GM12878 (cell line): ENCODE data around the gene NMNAT3. TPM values are rescaled to one million over a fixed set of nuclear protein-coding genes. Genes with fewer than 3 reads are reported as not detected.

Experiments used
- ATAC-seq: fragments of 200-7000 bp; cut with Tn5 transposase; 3 replicates; pipeline ENCODE4 v1.9.1; 2020; ENCODE audit warnings: mild to moderate bottlenecking, moderate library complexity
- BruUV-seq: library from RNA; stranded (reverse); fragments of 400-500 nt; replicated peaks from 2 replicates; lab custom pipeline; 2021; lab: Mats Ljungman, UMichigan
- CTCF ChIA-PET: fragments of 300-600 bp; sonication (Branson Sonifier 250); formaldehyde crosslinking; extraction: SDS; loops from one replicate; lab custom pipeline; 2021; ENCODE audit warnings: inconsistent platforms; lab: Yijun Ruan, JAX
- POLR2A ChIA-PET: fragments of 350-600 bp; formaldehyde crosslinking; extraction: SDS; loops from one replicate; lab custom pipeline; 2021; ENCODE audit warnings: inconsistent platforms; lab: Charles Lee
- RAD21 ChIA-PET: fragments of 300-600 bp; sonication (Branson Sonifier 250); formaldehyde crosslinking; loops from one replicate; lab custom pipeline; 2023; ENCODE audit warnings: antibody characterized with exemption; ENCODE audit not compliant: unreplicated experiment; lab: Charles Lee
- SMC1A ChIA-PET: fragments of 300-600 bp; sonication (Branson Sonifier 250); formaldehyde crosslinking; loops from one replicate; lab custom pipeline; 2023; ENCODE audit not compliant: unreplicated experiment, uncharacterized antibody; lab: Charles Lee
- DNase-seq: peaks from one replicate; pipeline ENCODE4 v3.0.0-alpha.2; 2011; ENCODE audit warnings: low read depth, low spot score
- FAIRE-seq: peaks from 3 replicates; lab custom pipeline; 2011; peaks lifted over from hg19 to GRCh38; lab: Jason Lieb, UNC
- H2AFZ ChIP-seq: 2 replicates; pipeline ENCODE4 v1.6.0; 2011; ENCODE audit warnings: low read depth, low read length, control low read depth; ENCODE audit not compliant: control insufficient read depth
- H3K27ac ChIP-seq: 2 replicates; pipeline ENCODE4 v1.5.1; 2011; ENCODE audit warnings: control low read depth; ENCODE audit not compliant: control insufficient read depth, insufficient read depth
- H3K27me3 ChIP-seq, 2 experiments: replicated peaks in 1 of 2; 2 replicates each; pipeline versions ENCODE4 v1.6.0 to v1.6.1; 2011; ENCODE audit warnings: low read length in 1 of 2; ENCODE audit not compliant: control insufficient read depth in 2 of 2, insufficient read depth in 2 of 2
- H3K36me3 ChIP-seq, 2 experiments: 2 replicates each; pipeline ENCODE4 v1.5.1; 2011; ENCODE audit warnings: low read length in 1 of 2; ENCODE audit not compliant: control insufficient read depth in 2 of 2, insufficient read depth in 2 of 2
- H3K4me1 ChIP-seq: 2 replicates; pipeline ENCODE4 v1.6.1; 2011; ENCODE audit warnings: mild to moderate bottlenecking, low read length, moderate library complexity, mixed read lengths; ENCODE audit not compliant: control insufficient read depth, insufficient read depth
- H3K4me2 ChIP-seq: 2 replicates; pipeline ENCODE4 v1.6.0; 2011; ENCODE audit warnings: control low read depth; ENCODE audit not compliant: control insufficient read depth, insufficient read depth
- H3K4me3 ChIP-seq: fragments of 200-600 bp; sonication (generic); 2 replicates; pipeline ENCODE4 v1.5.1; 2016
- H3K79me2 ChIP-seq: 2 replicates; pipeline ENCODE4 v1.6.0; 2011; ENCODE audit warnings: low read length; ENCODE audit not compliant: control insufficient read depth, insufficient read depth
- H3K9ac ChIP-seq: 2 replicates; pipeline ENCODE4 v1.8.0; 2011; ENCODE audit warnings: low read length, control low read depth, mixed read lengths; ENCODE audit not compliant: control insufficient read depth, insufficient read depth
- H3K9me3 ChIP-seq: replicated peaks from 3 replicates; pipeline ENCODE4 v1.5.1; 2011; ENCODE audit warnings: mild to moderate bottlenecking, low read length; ENCODE audit not compliant: control insufficient read depth, insufficient read depth
- H4K20me1 ChIP-seq: 2 replicates; pipeline ENCODE4 v1.6.0; 2011; ENCODE audit not compliant: control insufficient read depth, insufficient read depth
- CREB1 ChIP-seq: IDR thresholded peaks from 2 replicates; pipeline ENCODE4 v1.6.1; 2012; ENCODE audit warnings: low read depth, mild to moderate bottlenecking, inconsistent platforms
- FOXM1 ChIP-seq: IDR thresholded peaks from 2 replicates; pipeline ENCODE4 v1.6.1; 2012; ENCODE audit warnings: low read depth, mild to moderate bottlenecking, inconsistent platforms, low read length, moderate library complexity
- IRF3 ChIP-seq: fragments of 450-650 bp; IDR thresholded peaks from 2 replicates; pipeline ENCODE4 v1.6.1; 2014; ENCODE audit warnings: mild to moderate bottlenecking
- KDM1A ChIP-seq: fragments of 200-600 bp; sonication (generic); IDR thresholded peaks from 2 replicates; pipeline ENCODE4 v1.6.1; 2016; ENCODE audit warnings: borderline replicate concordance
- MXI1 ChIP-seq: fragments of 150-350 bp; IDR thresholded peaks from 2 replicates; pipeline ENCODE4 v1.6.1; 2011; ENCODE audit warnings: low read depth, mild to moderate bottlenecking, inconsistent platforms, low read length, improper control_type of control experiment
- NFYA ChIP-seq: IDR thresholded peaks from 2 replicates; pipeline ENCODE4 v1.6.1; 2011; ENCODE audit warnings: low read depth, mild to moderate bottlenecking, low read length, improper control_type of control experiment, borderline replicate concordance
- NR2C2 ChIP-seq: IDR thresholded peaks from 2 replicates; pipeline ENCODE4 v1.6.1; 2011; ENCODE audit warnings: borderline replicate concordance, low read depth; ENCODE audit not compliant: control insufficient read depth, insufficient read length
- RELA ChIP-seq: fragments of 450-650 bp; IDR thresholded peaks from 2 replicates; pipeline ENCODE4 v1.8.0; 2014; ENCODE audit warnings: borderline replicate concordance; ENCODE audit not compliant: partially characterized antibody
- RUNX3 ChIP-seq: IDR thresholded peaks from 2 replicates; pipeline ENCODE4 v1.6.1; 2012; ENCODE audit warnings: low read length, inconsistent platforms
- SMAD1 ChIP-seq: fragments of 450-650 bp; IDR thresholded peaks from 2 replicates; pipeline ENCODE4 v1.6.1; 2018; ENCODE audit warnings: mild to moderate bottlenecking, low read depth; ENCODE audit not compliant: partially characterized antibody
- SPI1 ChIP-seq: IDR thresholded peaks from 2 replicates; pipeline ENCODE4 v1.6.1; 2011; ENCODE audit warnings: low read depth, mild to moderate bottlenecking, low read length, moderate library complexity, borderline replicate concordance; ENCODE audit not compliant: insufficient read depth
- STAT3 ChIP-seq: IDR thresholded peaks from 2 replicates; pipeline ENCODE4 v1.6.1; 2011; ENCODE audit warnings: low read depth, low read length, improper control_type of control experiment
- SUZ12 ChIP-seq: fragments of 200-600 bp; sonication (generic); IDR thresholded peaks from one replicate; pipeline ENCODE4 v1.6.1; 2018; ENCODE audit warnings: antibody characterized with exemption, mild to moderate bottlenecking; ENCODE audit not compliant: unreplicated experiment
- TBL1XR1 ChIP-seq: IDR thresholded peaks from 2 replicates; pipeline ENCODE4 v1.6.1; 2012; ENCODE audit warnings: low read depth, low read length, improper control_type of control experiment
- ZBTB4 ChIP-seq: fragments of 450-650 bp; formaldehyde crosslinking; IDR thresholded peaks from 2 replicates; pipeline ENCODE4 v1.4.0; 2022; ENCODE audit warnings: mild to moderate bottlenecking, moderate library complexity
- WGBS: methylation state at CpG from one replicate; pipeline ENCODE4 v1.1.6; 2016; ENCODE audit warnings: low lambda C conversion rate; ENCODE audit not compliant: insufficient replicate concordance, insufficient coverage; ENCODE audit errors: missing lambda C conversion rate; 5-methylcytosine and 5-hydroxymethylcytosine counted together
- in situ Hi-C: fragments of 300-500 bp; cut with MboI; formaldehyde crosslinking; loops from 9 replicates; pipeline ENCODE4 v1.14.3; 2018; ENCODE audit warnings: mixed read lengths
- intact Hi-C: fragments of 100-400 bp; cut with micrococcal nuclease; formaldehyde crosslinking; loops from one replicate; pipeline ENCODE4 v1.14.2; 2022; ENCODE audit not compliant: unreplicated experiment
- polyA plus RNA-seq, 11 experiments: library from polyadenylated mRNA; depleted of rRNA in 4 of 11; unstranded in 6 of 11; stranded (reverse) in 5 of 11; fragments of >200 nt; fragmentation: Nextera tagmentation in 4 of 11; fragmentation: Illumina TruSeq in 1 of 11; extraction: Ambion mirVana in 4 of 11; extraction: Trizol in 1 of 11; gene quantifications; 1 replicate in 1 of 11; 2 replicates in 10 of 11; pipeline versions ENCODE4 v1.2.1 to v1.2.3, GENCODE V29; 2011 to 2016; ENCODE audit warnings: inconsistent platforms in 2 of 11, missing spikeins in 2 of 11, low read depth in 1 of 11
- total RNA-seq, 4 experiments: library from RNA; depleted of rRNA in 3 of 4; stranded (reverse); fragments of >200 nt in 3 of 4; fragmentation: Illumina TruSeq in 1 of 4; extraction: Trizol in 1 of 4; gene quantifications; 2 replicates each; pipeline versions ENCODE4 v1.2.1 to v1.2.3, GENCODE V29; 2013 to 2021

Gene NMNAT3
- total and polyA plus RNA-seq, 10 of the 15 experiments (the other 5 are each of a cell fraction or from before 2014, with no cell fraction given): under 0.01 to 0.92 (median 0.08) TPM; not detected in 4

- TF ChIP-seq SUZ12: no peak
- TF ChIP-seq, all 136 proteins: peak for 0
- ChIA-PET RAD21 (no interaction called here), POLR2A (no interaction called here), SMC1A (no interaction called here), CTCF (no interaction called here)
- in situ Hi-C loops (no loop called here), intact Hi-C loops (no loop called here)
- no peaks in the 10 kb centered on the region for H3K36me3 ChIP-seq
- no peak for FAIRE-seq
- ATAC-seq: no peak
- no peaks in the 10 kb centered on the region for H3K79me2 ChIP-seq
- H3K9me3 ChIP-seq: no peaks in the 10 kb centered on the region
- BruUV-seq: no TSS peak
- H2AFZ ChIP-seq: no peak overlapping the region
- no peak overlapping the region for H3K27ac ChIP-seq
- H4K20me1 ChIP-seq: no peaks in the 10 kb centered on the region
- H3K4me2 ChIP-seq: no peak overlapping the region
- peaks cover 3% of the 10 kb centered on the region for H3K4me1 ChIP-seq
- H3K9ac ChIP-seq: no peak overlapping the region
- no peak for DNase-seq
- no peak overlapping the region for H3K4me3 ChIP-seq
- no peaks in the 10 kb centered on the region for H3K27me3 ChIP-seq
- 59% methylated on average over 6 of the region's 6 CpGs for WGBS
Observed at GRCh38 chr3:139633511-139633910, 44.3 kb downstream of the NMNAT3 start.

GRCh38 chr3:139630542-139630941 is 47.2 kb downstream of the NMNAT3 start:
- Histone ChIP-seq H3K79me2 (no peaks in the 10 kb centered on the region), H3K9ac (no peak overlapping the region), H3K4me3 (no peak overlapping the region), H2AFZ (no peak overlapping the region), H3K27me3 (no peaks in the 10 kb centered on the region), H4K20me1 (no peaks in the 10 kb centered on the region), H3K36me3 (no peaks in the 10 kb centered on the region), H3K27ac (no peak overlapping the region), H3K4me1 (peaks cover 5% of the 10 kb centered on the region), H3K4me2 (no peak overlapping the region), H3K9me3 (no peaks in the 10 kb centered on the region)
- intact Hi-C loops: no loop called here
- in situ Hi-C loops: no loop called here
- SMC1A ChIA-PET: no interaction called here
- BruUV-seq: no TSS peak
- no peak for FAIRE-seq
- POLR2A ChIA-PET: no interaction called here
- WGBS: 12% methylated on average over 4 of the region's 4 CpGs
- RAD21 ChIA-PET: no interaction called here
- no peak for DNase-seq
- ATAC-seq: no peak
- CTCF ChIA-PET: no interaction called here
- TF ChIP-seq SMAD1: no peak
- TF ChIP-seq RELA: no peak
- TF ChIP-seq NR2C2: no peak
- TF ChIP-seq TBL1XR1: no peak
- TF ChIP-seq STAT3: no peak
- no peak for TF ChIP-seq ZBTB4 (CRISPR knock-in tag)
- no peak for TF ChIP-seq FOXM1
- no peak for TF ChIP-seq MXI1
- TF ChIP-seq KDM1A: no peak
- no peak for TF ChIP-seq IRF3
- no peak for TF ChIP-seq NFYA
- TF ChIP-seq RUNX3: no peak
- TF ChIP-seq SPI1: no peak
- no peak for TF ChIP-seq CREB1
